ES-I3 (cell line): Measurements from ENCODE around the gene C9orf152.
"Not testable (repeated sequence)": the region's sequence is repeated elsewhere in the genome, so short reads cannot be mapped to it uniquely, and the experiment has no call there.

Source experiments
- H3K36me3 ChIP-seq: 2 replicates; pipeline ENCODE4 v1.6.1; 2013; ENCODE audit warnings: mild to moderate bottlenecking, low read length, control low read depth, moderate library complexity; ENCODE audit not compliant: insufficient read depth
- H3K4me1 ChIP-seq: 2 replicates; pipeline ENCODE4 v1.6.1; 2013; ENCODE audit warnings: mild to moderate bottlenecking, control low read depth, low read length; ENCODE audit not compliant: insufficient read depth
- H3K9ac ChIP-seq: 2 replicates; pipeline ENCODE4 v1.6.1; 2013; ENCODE audit warnings: low read depth, mild to moderate bottlenecking, low read length, moderate library complexity
- H3K9me3 ChIP-seq: 2 replicates; pipeline ENCODE4 v1.6.1; 2013; ENCODE audit warnings: mild to moderate bottlenecking, low read length, moderate library complexity; ENCODE audit not compliant: control insufficient read depth, insufficient read depth

C9orf152 gene

DNA sequence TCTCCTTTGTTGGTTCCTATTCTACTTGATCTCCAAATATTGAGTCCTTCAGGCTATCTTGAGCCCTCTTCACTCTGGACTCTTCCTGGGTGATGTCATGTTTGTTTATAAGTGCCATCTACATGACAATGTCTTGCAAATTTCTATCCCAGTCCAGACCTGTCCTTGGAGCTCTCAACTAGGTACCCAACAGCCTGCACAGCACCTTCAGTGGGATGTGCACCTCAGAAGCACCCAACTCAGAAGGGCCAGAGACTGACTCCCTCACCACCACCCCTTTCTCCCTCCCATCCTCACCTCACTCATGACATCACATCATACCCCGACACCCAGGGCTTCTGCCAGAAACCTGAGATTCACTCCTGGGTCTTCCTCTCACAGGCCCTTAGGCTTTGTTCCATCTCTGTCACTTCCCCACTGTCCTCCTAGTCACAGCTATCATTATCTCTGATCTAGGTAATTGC, 33.9 kb upstream of the C9orf152 start:
- Histone ChIP-seq H3K9ac (no peak overlapping the region), H3K36me3 (peaks cover 18% of the 10 kb centered on the region), H3K4me1 (peaks cover 4% of the 10 kb centered on the region; the same call in 1 of the 2 replicates), H3K9me3 (no peaks in the 10 kb centered on the region)

DNA sequence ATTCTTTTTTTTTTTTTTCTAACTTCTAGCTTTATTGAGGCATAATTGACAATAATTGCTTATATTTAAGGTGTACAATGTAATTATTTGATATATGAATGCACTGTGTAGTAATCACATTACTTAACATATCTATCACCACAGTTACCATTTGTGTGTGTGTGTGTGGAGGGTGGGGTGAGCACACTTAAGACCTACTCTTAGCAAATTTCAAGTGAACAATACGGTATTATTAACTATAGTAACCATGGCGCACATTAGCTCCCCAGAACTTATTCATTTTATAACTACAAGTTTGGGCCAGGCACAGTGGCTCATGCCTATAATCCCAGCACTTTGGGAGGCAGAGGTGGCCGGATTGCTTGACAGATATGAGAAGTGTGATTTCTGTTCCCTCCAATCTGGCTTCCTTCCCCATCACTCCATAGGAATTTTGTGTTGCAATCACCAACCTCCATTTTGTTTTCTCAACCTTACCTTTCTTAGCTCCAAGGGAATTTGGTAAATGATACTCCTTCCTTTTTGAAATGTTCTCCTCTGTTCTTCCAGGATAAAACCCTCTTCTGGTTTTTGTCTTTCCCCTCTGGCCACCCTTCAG, 33.4 kb upstream of the C9orf152 start:
- Histone ChIP-seq H3K36me3 (peaks cover 15% of the 10 kb centered on the region), H3K4me1 (peaks cover 4% of the 10 kb centered on the region; the same call in 1 of the 2 replicates), H3K9ac (no peak overlapping the region), H3K9me3 (no peaks in the 10 kb centered on the region; the same call in 1 of the 2 replicates)

- no peak overlapping the region for H3K9ac ChIP-seq
- peaks cover 5% of the 10 kb centered on the region; the same call in 1 of the 2 replicates for H3K9me3 ChIP-seq
- H3K36me3 ChIP-seq, result peaks cover 11% of the 10 kb centered on the region
- peaks cover 4% of the 10 kb centered on the region; the same call in 1 of the 2 replicates for H3K4me1 ChIP-seq
Measured at GRCh38 chr9:110240198-110240597, 32.2 kb upstream of the C9orf152 start.

- H3K36me3 ChIP-seq, result no peaks in the 10 kb centered on the region
- no peaks in the 10 kb centered on the region for H3K4me1 ChIP-seq
- no peak overlapping the region for H3K9ac ChIP-seq
- H3K9me3 ChIP-seq, result no peaks in the 10 kb centered on the region
Measured at GRCh38 chr9:110228321-110228720, 20.4 kb upstream of the C9orf152 start.

DNA sequence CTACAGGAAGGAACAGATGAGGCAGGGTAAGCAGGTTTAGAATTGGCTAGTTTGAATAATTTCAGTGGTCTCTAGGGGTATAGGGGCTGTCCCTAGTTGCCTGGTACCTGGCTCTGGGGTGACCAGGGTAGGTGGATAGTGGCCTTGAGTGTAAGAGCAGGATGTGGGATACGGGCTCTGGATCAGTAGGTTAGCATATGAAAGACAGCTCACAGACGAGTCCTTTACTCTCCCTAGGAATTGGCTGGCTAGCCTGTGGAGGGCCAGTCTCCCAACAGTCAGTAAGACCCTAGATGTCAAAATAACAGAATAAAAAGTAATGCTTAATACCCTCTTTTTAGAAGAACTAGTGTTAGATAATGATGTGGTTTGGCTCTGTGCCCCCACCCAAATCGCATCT, 16.6 kb upstream of the C9orf152 start:
- Histone ChIP-seq H3K9me3 (no peaks in the 10 kb centered on the region), H3K4me1 (no peaks in the 10 kb centered on the region), H3K9ac (no peak overlapping the region), H3K36me3 (no peaks in the 10 kb centered on the region)

GRCh38 chr9:110220809-110221208, 12.8 kb upstream of the C9orf152 start:
- Histone ChIP-seq H3K4me1 (no peaks in the 10 kb centered on the region), H3K36me3 (no peaks in the 10 kb centered on the region), H3K9ac (no peak overlapping the region), H3K9me3 (no peaks in the 10 kb centered on the region)

- no peaks in the 10 kb centered on the region for H3K36me3 ChIP-seq
- H3K9me3 ChIP-seq, result no peaks in the 10 kb centered on the region
- no peaks in the 10 kb centered on the region for H3K4me1 ChIP-seq
- no peak overlapping the region for H3K9ac ChIP-seq
Measured at GRCh38 chr9:110217656-110218099, 9.7 kb upstream of the C9orf152 start.

- Histone ChIP-seq H3K4me1 (no peaks in the 10 kb centered on the region), H3K9ac (no peak overlapping the region), H3K36me3 (no peaks in the 10 kb centered on the region), H3K9me3 (peaks cover 4% of the 10 kb centered on the region; the same call in 1 of the 2 replicates)
Measured at GRCh38 chr9:110214586-110215355, 6.8 kb upstream of the C9orf152 start.

GRCh38 chr9:110214090-110214489, 6.1 kb upstream of the C9orf152 start:
- Histone ChIP-seq H3K36me3 (no peaks in the 10 kb centered on the region), H3K9ac (no peak overlapping the region), H3K4me1 (no peaks in the 10 kb centered on the region), H3K9me3 (peaks cover 4% of the 10 kb centered on the region; the same call in 1 of the 2 replicates)

- Histone ChIP-seq H3K36me3 (no peaks in the 10 kb centered on the region), H3K4me1 (no peaks in the 10 kb centered on the region), H3K9ac (no peak overlapping the region), H3K9me3 (peaks cover 4% of the 10 kb centered on the region; the same call in 1 of the 2 replicates)
Measured at GRCh38 chr9:110213413-110214044, 5.6 kb upstream of the C9orf152 start.

DNA sequence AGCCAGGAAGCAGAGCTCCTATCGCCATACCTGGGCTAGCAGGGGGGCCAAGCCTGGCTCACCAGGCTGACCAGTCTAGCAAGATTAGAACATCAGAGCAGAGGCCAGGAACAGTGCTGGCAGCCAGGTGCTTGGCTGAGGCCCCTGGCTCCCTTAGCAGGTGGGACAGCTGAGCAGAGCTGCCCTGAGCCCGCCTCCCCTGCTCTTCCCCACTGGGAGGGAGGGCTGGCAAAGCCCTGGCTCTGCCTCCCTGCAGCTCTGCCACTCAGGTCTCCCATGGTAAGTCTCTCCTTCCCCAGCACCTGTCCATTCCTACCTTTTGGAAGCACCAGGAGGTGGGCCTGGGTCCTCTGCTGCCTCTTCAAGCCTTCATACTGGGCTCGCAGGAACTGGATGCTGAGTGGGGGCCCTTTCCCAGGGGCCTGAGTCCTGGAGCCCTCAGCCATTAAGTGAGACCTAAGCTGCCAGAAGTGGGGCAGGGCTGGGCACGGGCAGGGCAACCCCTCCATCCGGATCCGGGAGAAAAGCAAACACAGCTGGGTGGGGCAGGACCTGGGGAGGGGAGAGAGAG, 803 bp downstream of the C9orf152 start:
- Histone ChIP-seq H3K9me3 (peaks cover 4% of the 10 kb centered on the region; the same call in 1 of the 2 replicates), H3K9ac (no peak overlapping the region), H3K4me1 (no peaks in the 10 kb centered on the region), H3K36me3 (no peaks in the 10 kb centered on the region)

DNA sequence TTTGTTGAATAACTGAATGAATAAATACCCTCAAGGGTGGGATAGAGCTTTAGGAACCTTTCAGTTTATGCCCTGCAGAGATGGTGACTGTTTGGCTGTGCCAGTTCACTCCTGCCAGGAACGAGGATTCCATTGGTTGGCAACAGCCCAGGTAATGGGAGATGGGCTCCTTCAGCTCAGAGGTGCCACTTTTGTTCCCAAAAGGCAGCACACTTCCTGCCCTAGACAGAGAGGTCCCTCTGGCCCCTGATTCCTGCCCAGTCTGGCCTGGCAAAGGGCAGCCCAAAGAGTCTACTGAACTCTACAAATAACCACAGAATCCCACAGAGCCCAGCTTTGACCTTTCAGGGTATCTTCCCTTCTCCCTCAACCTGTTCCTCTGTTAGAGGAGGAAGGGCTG, 1.6 kb downstream of the C9orf152 start:
- H3K4me1 ChIP-seq, result no peaks in the 10 kb centered on the region
- no peaks in the 10 kb centered on the region for H3K9me3 ChIP-seq
- no peaks in the 10 kb centered on the region for H3K36me3 ChIP-seq

DNA sequence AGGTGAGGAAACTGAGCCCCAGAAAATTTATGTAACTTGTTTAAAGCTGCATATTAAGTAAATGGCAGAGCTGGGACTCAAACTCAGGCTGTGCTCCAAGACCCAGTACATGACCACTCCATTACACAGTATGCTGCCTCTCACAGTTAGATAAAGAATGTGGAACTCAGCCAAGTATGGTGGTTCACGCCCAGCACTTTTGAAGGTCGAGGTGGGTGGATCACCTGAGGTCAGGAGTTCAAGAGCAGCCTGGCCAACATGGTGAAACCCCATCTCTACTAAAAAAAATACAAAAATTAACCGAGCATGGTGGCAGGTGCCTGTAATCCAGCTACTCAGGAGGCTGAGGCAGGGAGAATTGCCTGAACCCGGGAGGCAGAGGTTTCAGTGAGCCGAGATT, 2.3 kb downstream of the C9orf152 start:
- not testable (repeated sequence) for H3K9me3 ChIP-seq, H3K4me1 ChIP-seq, H3K9ac ChIP-seq, H3K36me3 ChIP-seq

More for the DNA sequence above, 1.6 kb downstream of the C9orf152 start:
- H3K9ac ChIP-seq, result no peak overlapping the region

- Histone ChIP-seq H3K4me1 (no peaks in the 10 kb centered on the region), H3K9ac (no peak overlapping the region), H3K36me3 (no peaks in the 10 kb centered on the region), H3K9me3 (no peaks in the 10 kb centered on the region)
Measured at GRCh38 chr9:110202232-110202631, 5.7 kb downstream of the C9orf152 start.
